ENCODE measurements around the gene TMCO1.

DNA sequence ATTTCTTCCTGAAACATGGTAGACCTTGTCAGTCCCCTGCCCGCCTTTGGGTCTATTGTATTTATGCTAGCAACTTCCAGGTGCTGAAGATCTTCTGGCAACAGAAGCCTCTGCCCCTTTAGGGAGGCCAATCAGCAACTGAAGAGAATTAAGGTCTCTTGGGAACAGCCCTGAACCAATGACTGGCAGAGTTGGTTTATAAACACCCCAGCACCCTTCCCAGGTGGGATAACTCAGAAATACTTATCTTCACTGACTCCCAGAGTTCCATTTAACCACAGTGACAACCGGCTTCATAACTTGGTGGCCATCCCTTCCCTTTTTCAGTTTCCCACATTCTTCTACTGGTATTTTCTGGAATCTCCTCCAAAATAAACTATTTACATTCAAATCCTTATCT is 27.2 kb upstream of the TMCO1 start:
- TF ChIP-seq GATA2 (IDR thresholded peaks at IDR 0.05; ENCODE audit: low read depth, low read length) (no peak), GATA3 (IDR thresholded peaks at IDR 0.05; ENCODE audit: low read depth, low read length) (no peak)
